ENCODE measurements around the gene GIMAP1.

DNA sequence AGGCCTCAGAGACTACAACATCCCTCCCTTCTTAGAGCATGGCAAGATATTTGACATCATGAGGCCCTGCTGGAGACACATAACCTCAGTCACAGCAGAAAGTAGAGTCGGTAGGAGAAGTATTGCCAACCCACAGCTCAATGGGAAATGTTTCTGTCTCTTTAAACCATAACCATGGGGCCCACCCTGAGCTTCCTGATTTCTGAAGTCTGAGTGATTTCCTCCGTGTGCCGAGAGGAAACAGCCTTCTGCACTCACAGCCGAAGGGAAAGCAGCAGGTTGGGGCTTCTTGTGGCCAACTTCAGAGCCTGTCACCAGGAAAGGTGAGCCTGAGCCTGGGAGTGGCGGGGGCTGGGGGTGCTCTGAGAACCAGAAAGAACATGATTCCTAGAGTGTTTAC, at the start of gene GIMAP1:
- TF ChIP-seq EZH2 (IDR thresholded peaks at IDR 0.05; ENCODE audit: insufficient read depth, poor library complexity, severe bottlenecking): no peak
- no peak for TF ChIP-seq EZH2phosphoT487 (IDR thresholded peaks at IDR 0.05; ENCODE audit: insufficient read depth, low read depth)
